Measurements from ENCODE around the gene SDC3.

- TF ChIP-seq CTCF (IDR thresholded peaks at IDR 0.05) (no peak), ZFX (IDR thresholded peaks at IDR 0.05; ENCODE audit: borderline replicate concordance) (no peak)
Measured at GRCh38 chr1:30947212-30947611, 38.7 kb upstream of the SDC3 start.
